Right lobe of liver (tissue), 4 donors: Measurements from ENCODE around the gene TENM4.

Experiments used
- POLR2A ChIP-seq: fragments of 450-650 bp; IDR thresholded peaks from one replicate; pipeline ENCODE4 v1.6.1; 2017; ENCODE audit warnings: antibody characterized with exemption, mild to moderate bottlenecking
- TF ChIP-seq, protein P1 (sequence below), 4 donors: fragments of 200-600 bp in 3 of 4; fragments of 450-650 bp in 1 of 4; IDR thresholded peaks; one replicate each; pipeline versions ENCODE4 v1.5.1 to v1.8.0; 2016 to 2022; ENCODE audit warnings: antibody characterized with exemption in 4 of 4, mild to moderate bottlenecking in 2 of 4
- donor health status: DM: no; HTN: no; CAD: no.
- donor health status: DM: no; HTN: no; CAD: no.
- donor health status: DM: no; HTN: yes; CAD: no.

DNA sequence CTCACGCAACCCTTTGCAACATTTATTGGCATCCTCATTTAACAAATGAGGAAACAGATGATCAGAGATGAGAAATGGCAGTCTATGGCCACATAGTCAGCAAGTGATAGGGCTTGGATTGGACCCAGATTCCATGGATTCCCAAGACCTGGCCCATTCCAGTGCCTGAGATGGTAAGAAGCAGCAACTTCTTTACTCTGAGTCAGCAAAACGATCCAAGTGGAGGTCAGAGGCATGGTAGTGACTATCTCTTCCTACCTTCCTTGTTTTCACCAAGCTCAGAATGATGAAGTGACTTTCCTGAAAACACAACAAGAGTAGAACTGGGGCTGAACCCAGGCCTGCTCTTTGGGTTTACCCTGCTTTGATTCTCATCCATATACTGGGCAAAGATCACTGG lies 293.1 kb downstream of the TENM4 start:
- TF ChIP-seq, protein P1, sequence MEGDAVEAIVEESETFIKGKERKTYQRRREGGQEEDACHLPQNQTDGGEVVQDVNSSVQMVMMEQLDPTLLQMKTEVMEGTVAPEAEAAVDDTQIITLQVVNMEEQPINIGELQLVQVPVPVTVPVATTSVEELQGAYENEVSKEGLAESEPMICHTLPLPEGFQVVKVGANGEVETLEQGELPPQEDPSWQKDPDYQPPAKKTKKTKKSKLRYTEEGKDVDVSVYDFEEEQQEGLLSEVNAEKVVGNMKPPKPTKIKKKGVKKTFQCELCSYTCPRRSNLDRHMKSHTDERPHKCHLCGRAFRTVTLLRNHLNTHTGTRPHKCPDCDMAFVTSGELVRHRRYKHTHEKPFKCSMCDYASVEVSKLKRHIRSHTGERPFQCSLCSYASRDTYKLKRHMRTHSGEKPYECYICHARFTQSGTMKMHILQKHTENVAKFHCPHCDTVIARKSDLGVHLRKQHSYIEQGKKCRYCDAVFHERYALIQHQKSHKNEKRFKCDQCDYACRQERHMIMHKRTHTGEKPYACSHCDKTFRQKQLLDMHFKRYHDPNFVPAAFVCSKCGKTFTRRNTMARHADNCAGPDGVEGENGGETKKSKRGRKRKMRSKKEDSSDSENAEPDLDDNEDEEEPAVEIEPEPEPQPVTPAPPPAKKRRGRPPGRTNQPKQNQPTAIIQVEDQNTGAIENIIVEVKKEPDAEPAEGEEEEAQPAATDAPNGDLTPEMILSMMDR (IDR thresholded peaks at IDR 0.05) = no peak
- no peak for TF ChIP-seq POLR2A
